ENCODE data around the gene SLCO4C1.
A peak's percentile ranks its signal among the peaks of the same experiment; 100 is the strongest.
"Not testable (repeated sequence)": the region's sequence is repeated elsewhere in the genome, so short reads cannot be mapped to it uniquely, and the experiment has no call there.

The SLCO4C1 gene

DNA sequence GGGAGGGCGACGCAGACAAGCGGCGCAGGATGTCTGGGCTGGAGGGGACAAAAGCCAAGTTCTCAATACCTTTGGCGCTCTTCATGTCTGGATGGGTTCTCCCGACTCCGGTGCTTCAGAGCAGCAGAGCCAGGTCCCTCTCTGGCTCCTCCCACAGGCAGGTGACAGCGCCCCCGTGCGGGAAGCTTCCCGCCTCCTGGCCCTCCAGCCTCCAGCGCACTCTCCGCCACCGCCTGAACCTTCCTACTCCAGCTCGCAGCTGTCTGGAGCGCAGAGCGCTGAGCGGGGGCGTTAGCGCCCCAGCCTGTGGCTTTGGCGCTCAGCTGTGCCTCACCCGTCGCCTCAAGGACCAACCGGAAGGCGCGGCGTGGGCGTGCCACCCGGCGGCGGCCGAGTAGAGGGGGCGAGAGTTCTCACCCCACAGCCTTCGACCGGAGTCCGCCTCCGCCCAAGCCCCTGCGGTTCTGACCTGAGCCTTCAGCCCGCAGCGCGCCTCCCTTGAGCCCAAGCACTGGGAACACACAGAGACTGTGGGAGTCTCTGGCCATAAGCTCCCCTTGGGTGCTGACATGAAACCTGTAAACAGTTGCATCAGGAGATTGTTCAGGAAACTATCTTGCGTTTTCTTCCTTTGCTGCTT lies at the start of gene SLCO4C1:
SLCO4C1 (minus strand) TSS at position 107 of the 640 bp plus-strand sequence; CDS start at position 85, 22 bp downstream.
- peak in 53 of 58 donors; percentile 8 to 83 (median 43) for DNase-seq

DNA sequence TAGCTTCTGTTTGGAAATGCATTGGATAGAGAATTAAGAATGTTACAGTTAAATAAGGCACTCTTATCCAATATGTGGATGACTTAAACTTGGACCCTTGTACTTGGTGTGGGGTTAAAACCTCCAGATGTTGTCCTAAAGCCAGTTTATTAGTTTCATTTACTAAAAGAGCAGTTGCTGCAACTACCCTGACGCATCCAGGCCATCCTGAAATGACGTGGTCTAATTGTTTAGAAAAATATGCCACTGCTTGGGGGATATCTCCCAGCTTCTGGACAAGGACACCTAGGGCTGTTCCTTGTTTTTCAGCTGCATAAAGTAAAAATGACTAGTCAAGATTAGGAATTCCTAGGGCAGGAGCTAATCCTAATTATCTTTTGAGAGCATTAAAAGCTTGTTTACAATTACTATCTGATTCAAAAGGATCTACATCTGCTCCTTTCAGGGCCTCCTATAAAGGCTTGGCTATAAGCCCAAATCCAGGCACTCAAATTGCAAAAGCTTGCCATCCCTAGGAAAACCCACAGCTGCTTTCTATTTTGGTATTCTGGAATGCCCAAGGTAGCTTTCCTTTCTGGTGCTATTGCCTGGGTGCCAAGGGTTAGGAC lies 45.7 kb upstream of the SLCO4C1 start:
- DNase-seq, result no peak

- no peak for DNase-seq
Observed at GRCh38 chr5:102324714-102325113, 28.6 kb upstream of the SLCO4C1 start.

DNA sequence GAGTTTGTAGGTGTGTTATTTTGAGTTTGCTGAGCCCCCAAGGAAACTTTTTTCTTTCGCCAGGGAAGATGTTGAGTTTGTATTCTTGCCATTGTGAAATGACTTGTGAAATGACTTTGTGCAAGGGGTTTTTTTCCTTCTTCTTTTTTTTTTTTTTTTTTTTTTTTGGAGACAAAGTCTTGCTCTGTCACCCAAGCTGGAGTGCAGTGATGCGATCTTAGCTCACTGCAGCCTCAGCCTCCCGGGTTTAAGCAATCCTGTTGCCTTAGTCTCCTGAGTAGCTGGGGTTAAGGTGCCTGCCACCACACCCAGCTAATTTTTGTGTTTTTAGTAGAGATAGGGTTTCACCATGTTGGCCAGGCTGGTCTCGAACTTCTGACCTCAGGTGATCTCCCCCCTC lies 22.7 kb upstream of the SLCO4C1 start:
- DNase-seq, result not testable (repeated sequence)

DNA sequence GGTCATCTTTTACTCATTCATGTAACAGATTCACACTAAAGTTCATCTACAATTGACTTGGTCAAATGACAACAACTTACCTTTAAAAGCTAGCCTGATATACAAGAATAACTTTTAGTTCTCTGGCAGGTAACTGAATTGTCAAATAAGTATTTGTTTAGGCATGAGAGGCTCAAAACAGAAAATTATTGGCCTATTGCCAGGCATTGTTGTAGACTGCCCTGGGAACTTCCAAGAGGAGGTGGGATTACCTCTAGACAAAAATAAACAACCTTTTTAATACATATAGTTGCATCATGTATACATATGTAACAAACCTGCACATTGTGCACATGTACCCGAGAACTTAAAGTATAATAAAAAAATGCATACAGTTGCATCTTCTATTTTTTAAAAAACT lies 18.2 kb upstream of the SLCO4C1 start:
- no peak for DNase-seq

DNA sequence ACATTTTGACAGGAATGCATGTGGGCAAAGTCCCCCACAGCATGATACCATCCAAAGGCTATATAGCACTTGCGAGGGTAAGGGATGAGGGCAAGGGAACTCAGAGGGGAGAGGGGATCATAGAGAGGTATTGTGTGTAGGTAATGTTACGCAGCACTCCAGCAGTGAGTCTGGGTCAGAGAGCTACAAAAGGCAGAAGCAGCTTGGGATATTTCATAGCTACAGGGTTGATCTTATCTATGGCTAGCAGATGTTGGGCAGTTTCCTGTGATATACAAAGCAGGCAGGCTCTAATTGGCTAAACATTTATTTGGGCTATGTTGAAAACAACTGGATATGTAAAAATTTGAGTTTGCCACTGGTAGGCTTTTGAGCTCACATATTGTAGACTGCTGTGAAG lies 17.8 kb upstream of the SLCO4C1 start:
- no peak for DNase-seq

GRCh38 chr5:102312586-102313370 lies 16.7 kb upstream of the SLCO4C1 start:
- no peak for DNase-seq

GRCh38 chr5:102309586-102309985 lies 13.5 kb upstream of the SLCO4C1 start:
- no peak for DNase-seq

GRCh38 chr5:102307232-102307631 lies 11.1 kb upstream of the SLCO4C1 start:
- no peak for DNase-seq

DNA sequence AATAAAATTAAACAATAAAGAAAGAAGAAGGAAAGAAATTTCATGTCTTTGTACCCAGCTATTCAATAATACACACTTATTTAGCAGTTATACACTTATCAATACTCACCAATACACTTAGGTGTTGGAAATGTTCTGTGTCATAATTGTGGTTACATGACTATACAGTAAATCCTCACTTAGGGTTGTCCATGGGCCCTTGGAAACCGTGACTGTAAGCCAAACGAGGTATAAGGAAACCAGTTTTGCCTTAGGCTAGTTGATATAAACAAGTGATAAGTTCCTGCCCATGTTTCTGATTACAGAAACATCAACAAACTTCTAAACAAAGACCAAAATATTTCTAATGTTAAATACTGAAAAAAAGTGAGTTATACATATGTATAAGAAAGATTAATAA lies 10.0 kb upstream of the SLCO4C1 start:
- no peak for DNase-seq

GRCh38 chr5:102295534-102296177 lies 428 bp downstream of the SLCO4C1 start:
- peak in 1 of 58 donors; percentile 24 for DNase-seq

GRCh38 chr5:102294886-102295395 lies 1.1 kb downstream of the SLCO4C1 start:
- no peak for DNase-seq

- no peak for DNase-seq
Observed at GRCh38 chr5:102290004-102290403, 6.1 kb downstream of the SLCO4C1 start.

DNA sequence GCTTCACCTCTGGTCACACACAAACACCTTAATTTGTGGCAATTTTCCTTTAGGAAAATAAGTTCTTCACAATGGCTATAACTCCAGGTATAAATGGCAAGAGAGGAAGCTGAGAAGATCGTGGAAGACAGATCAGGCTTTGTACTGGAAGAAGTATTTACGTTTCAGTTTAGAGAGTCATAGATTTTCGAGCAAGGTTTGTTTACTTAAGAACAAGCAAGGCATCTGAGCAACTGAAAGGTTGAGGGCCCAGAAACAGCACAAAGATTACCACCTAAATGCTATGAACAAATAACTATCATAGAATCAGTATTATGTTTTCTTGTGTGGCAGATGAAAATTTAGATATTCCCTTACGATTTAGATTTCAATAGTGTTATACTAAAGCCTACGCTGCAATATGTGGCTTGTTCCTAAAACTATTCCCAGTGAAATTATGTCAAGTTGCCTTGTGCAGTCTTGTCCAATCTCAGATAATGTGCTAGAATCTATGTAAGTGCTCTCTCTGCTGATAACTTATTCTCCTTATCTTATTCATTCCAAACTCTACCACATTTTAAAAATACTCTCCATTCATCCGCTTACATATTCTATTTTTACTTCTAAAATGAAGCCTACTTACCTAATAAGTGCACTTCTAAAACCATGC lies 6.7 kb downstream of the SLCO4C1 start:
- no peak for DNase-seq

DNA sequence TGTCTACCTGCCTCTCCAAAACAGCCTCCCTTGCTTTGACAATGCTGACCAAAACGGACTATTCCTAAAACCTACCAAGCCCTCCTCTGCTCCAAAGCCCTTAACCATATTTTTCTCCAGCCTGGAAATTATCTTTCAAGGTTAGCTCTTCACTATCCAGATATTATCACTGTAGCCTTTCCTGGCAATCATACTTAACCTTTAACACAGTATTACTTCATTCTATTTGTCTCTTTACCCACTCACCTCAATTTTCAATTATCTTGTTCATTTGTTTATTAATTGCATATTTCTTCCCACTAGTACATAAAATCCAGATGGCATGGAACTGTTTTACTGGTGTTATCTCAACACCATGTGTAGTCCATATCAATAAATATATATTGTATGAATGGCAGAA lies 7.5 kb downstream of the SLCO4C1 start:
- no peak for DNase-seq

GRCh38 chr5:102286476-102286875 lies 9.6 kb downstream of the SLCO4C1 start:
- no peak for DNase-seq

DNA sequence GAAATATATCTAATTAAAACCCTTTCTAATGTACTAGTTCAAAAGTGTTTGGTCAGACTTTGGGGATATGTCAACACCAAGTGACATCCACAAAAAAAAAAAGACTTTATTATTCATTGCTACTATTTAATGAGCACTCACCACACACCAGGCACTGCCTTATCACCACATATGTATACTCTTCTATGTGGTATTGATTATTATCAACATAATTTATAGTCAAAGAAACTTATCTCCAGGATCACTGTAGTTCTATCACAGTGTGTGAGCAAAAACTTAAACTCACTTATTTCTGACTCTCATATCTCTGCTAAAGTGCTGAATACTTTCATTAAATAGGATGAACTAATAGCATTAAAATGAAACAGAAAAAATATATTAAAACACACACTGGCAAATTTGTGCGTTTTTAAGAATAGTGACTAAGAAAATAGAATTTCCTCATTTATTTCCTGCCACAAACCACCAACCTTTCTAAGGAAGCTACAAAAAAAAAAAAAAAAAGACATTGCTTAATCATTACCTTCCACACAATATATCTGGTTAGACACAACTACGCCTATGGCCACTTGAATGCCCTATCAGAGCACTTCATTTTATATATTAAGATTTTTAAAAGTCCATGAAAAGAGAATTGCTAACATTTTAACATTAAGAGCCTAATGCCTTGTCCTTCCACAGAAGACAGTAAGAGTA lies 12.8 kb downstream of the SLCO4C1 start:
- DNase-seq, result no peak

DNA sequence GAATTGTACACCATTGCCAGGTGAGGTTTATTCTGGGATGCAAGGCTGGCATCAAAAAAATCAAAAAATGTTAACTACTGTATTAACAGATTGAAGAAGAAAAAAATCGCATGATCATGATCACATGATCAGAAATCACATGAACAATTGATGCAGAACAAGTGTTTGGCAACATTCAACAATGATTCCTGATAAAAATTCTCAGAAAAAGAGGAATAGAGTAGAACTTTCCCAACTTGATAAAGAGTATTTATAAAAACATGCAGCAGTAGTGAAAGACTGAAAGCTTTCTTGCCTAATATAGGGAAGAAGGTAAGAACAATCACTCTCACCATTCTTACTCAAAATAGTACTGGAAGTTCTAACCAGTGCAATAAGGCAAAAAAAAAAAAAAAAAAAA lies 16.4 kb downstream of the SLCO4C1 start:
- no peak for DNase-seq

- DNase-seq, result no peak
Observed at GRCh38 chr5:102278231-102278630, 17.9 kb downstream of the SLCO4C1 start.

GRCh38 chr5:102277144-102277543 lies 18.9 kb downstream of the SLCO4C1 start:
- DNase-seq, result no peak

DNA sequence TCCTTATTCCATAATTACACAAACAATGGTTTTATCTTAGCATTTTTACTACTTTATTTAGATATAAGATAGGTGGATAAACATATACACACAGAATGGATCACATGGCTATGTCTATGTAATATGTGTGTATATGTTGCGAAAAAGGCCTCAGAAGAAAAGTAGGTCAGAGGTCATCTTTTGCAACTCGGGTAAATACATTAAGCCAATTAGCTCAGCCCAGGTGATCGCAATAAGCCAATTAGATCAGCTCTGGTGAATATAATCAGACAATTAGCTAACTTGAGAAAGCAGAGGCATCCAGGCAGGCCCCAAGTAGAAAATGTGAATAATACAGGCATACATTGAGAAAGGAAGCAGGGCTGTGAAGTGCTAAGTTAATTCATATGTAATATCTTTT lies 24.3 kb downstream of the SLCO4C1 start:
- no peak for DNase-seq
